Activated CD4-positive, alpha-beta T cell treated with anti-CD3 and anti-CD28 coated beads, Interleukin-2, amount 50 U/mL, for 4 hours (primary cell): ENCODE measurements around the gene RBFOX2.
"Not testable (repeated sequence)": the region's sequence is repeated elsewhere in the genome, so short reads cannot be mapped to it uniquely, and the experiment has no call there.

ENCODE experiments used
- DNase-seq, 2 experiments: peaks; one replicate each; pipeline ENCODE4 v3.0.0-alpha.2; 2020

The RBFOX2 gene

GRCh38 chr22:36003972-36004674 is 24.5 kb downstream of the RBFOX2 start:
- DNase-seq: no peak

GRCh38 chr22:36002718-36003260 is 25.8 kb downstream of the RBFOX2 start:
- DNase-seq: no peak

- no peak for DNase-seq
Measured at GRCh38 chr22:36002084-36002483, 26.5 kb downstream of the RBFOX2 start.

GRCh38 chr22:35998748-35999147 is 29.9 kb downstream of the RBFOX2 start:
- DNase-seq: no peak

- DNase-seq: no peak
Measured at GRCh38 chr22:35997438-35997837, 31.2 kb downstream of the RBFOX2 start.

- DNase-seq: no peak
Measured at GRCh38 chr22:35996596-35996995, 32.0 kb downstream of the RBFOX2 start.

- DNase-seq: no peak
Measured at GRCh38 chr22:35995772-35996171, 32.9 kb downstream of the RBFOX2 start.

- DNase-seq: no peak
Measured at GRCh38 chr22:35995348-35995747, 33.3 kb downstream of the RBFOX2 start.

GRCh38 chr22:35993727-35994126 is 34.9 kb downstream of the RBFOX2 start:
- DNase-seq: not testable (repeated sequence)

- DNase-seq: no peak
Measured at GRCh38 chr22:35993048-35993714, 35.4 kb downstream of the RBFOX2 start.

- no peak for DNase-seq
Measured at GRCh38 chr22:35991168-35991567, 37.5 kb downstream of the RBFOX2 start.

- DNase-seq: no peak
Measured at GRCh38 chr22:35988030-35988429, 40.6 kb downstream of the RBFOX2 start.

GRCh38 chr22:35987487-35987886 is 41.1 kb downstream of the RBFOX2 start:
- no peak for DNase-seq

GRCh38 chr22:35986088-35986487 is 42.5 kb downstream of the RBFOX2 start:
- DNase-seq: no peak

- DNase-seq: no peak
Measured at GRCh38 chr22:35985371-35985770, 43.3 kb downstream of the RBFOX2 start.

GRCh38 chr22:35984183-35985175 is 44.1 kb downstream of the RBFOX2 start:
- no peak for DNase-seq

- no peak for DNase-seq
Measured at GRCh38 chr22:35981900-35982299, 46.7 kb downstream of the RBFOX2 start.

- no peak for DNase-seq
Measured at GRCh38 chr22:35978889-35979288, 49.7 kb downstream of the RBFOX2 start.

- no peak for DNase-seq
Measured at GRCh38 chr22:35978201-35978600, 50.4 kb downstream of the RBFOX2 start.

GRCh38 chr22:35977136-35977535 is 51.5 kb downstream of the RBFOX2 start:
- DNase-seq: no peak

GRCh38 chr22:35973388-35973787 is 55.2 kb downstream of the RBFOX2 start:
- DNase-seq: no peak

- DNase-seq: no peak
Measured at GRCh38 chr22:35972559-35972958, 56.1 kb downstream of the RBFOX2 start.
